Stimulated activated naive CD4-positive, alpha-beta T cell (primary cell): ENCODE measurements around the gene TBCD.
"Not testable (repeated sequence)": the region's sequence is repeated elsewhere in the genome, so short reads cannot be mapped to it uniquely, and the experiment has no call there.

ENCODE experiments used
- DNase-seq, 6 experiments: peaks; one replicate each; lab custom pipeline; 2025; lab: John Stamatoyannopoulos, UW

TBCD gene

GRCh38 chr17:82767041-82767754 is 15.3 kb downstream of the TBCD start:
- DNase-seq = peak in 4 of 6 experiments; percentile 10 to 20 (median 18)

- no peak for DNase-seq
These were observed 17.2 kb downstream of the TBCD start for GRCh38 chr17:82769041-82769440.

GRCh38 chr17:82772026-82772425 is 20.2 kb downstream of the TBCD start:
- DNase-seq = no peak

- DNase-seq = not testable (repeated sequence)
These were observed 22.6 kb downstream of the TBCD start for GRCh38 chr17:82774456-82774855.

GRCh38 chr17:82775001-82775823 is 23.3 kb downstream of the TBCD start:
- DNase-seq = peak in 5 of 6 experiments; percentile 4 to 23 (median 15)

GRCh38 chr17:82776454-82776853 is 24.6 kb downstream of the TBCD start:
- DNase-seq = no peak

GRCh38 chr17:82777778-82778375 is 26.0 kb downstream of the TBCD start:
- DNase-seq = not testable (repeated sequence)

GRCh38 chr17:82779541-82779940 is 27.7 kb downstream of the TBCD start:
- DNase-seq = no peak

GRCh38 chr17:82780195-82780594 is 28.3 kb downstream of the TBCD start:
- no peak for DNase-seq

GRCh38 chr17:82780971-82781893 is 29.4 kb downstream of the TBCD start:
- DNase-seq = no peak

GRCh38 chr17:82781894-82782274 is 30.0 kb downstream of the TBCD start:
- DNase-seq = peak; percentile 61 to 86 (median 77)

- DNase-seq = no peak
These were observed 30.9 kb downstream of the TBCD start for GRCh38 chr17:82782657-82783207.

GRCh38 chr17:82783498-82783897 is 31.6 kb downstream of the TBCD start:
- no peak for DNase-seq

GRCh38 chr17:82785581-82785980 is 33.7 kb downstream of the TBCD start:
- DNase-seq = not testable (repeated sequence)

- DNase-seq = no peak
These were observed 34.6 kb downstream of the TBCD start for GRCh38 chr17:82786427-82786826.

- no peak for DNase-seq
These were observed 35.4 kb downstream of the TBCD start for GRCh38 chr17:82787081-82787848.

- no peak for DNase-seq
These were observed 36.5 kb downstream of the TBCD start for GRCh38 chr17:82788206-82789001.

GRCh38 chr17:82789051-82789592 is 37.3 kb downstream of the TBCD start:
- DNase-seq = no peak

GRCh38 chr17:82789806-82790205 is 37.9 kb downstream of the TBCD start:
- no peak for DNase-seq

- DNase-seq = no peak
These were observed 38.5 kb downstream of the TBCD start for GRCh38 chr17:82790391-82790790.
